Upper lobe of left lung (tissue), 6 donors: ENCODE results near the gene MZT2A. TPM values are rescaled to one million over a fixed set of nuclear protein-coding genes. Genes with fewer than 3 reads are reported as not detected.
"Not testable (repeated sequence)": the region's sequence is repeated elsewhere in the genome, so short reads cannot be mapped to it uniquely, and the experiment has no call there.

Experiments
- ATAC-seq, 2 donors: fragments of 200-7000 bp; cut with Tn5 transposase; one replicate each; pipeline ENCODE4 v1.9.1; 2022; ENCODE audit warnings: mild to moderate bottlenecking in 2 of 2, moderate library complexity in 2 of 2; ENCODE audit not compliant: low FRiP score in 2 of 2
- DNase-seq, 2 donors: peaks; one replicate each; pipeline ENCODE4 v3.0.0-alpha.2; 2019 to 2020
- H3K27ac ChIP-seq, 4 donors: fragments of 200-600 bp; sonication (generic); one replicate each; pipeline ENCODE4 v1.5.1; 2016 to 2019
- H3K27me3 ChIP-seq, 4 donors: fragments of 200-600 bp; sonication (generic); one replicate each; pipeline ENCODE4 v1.5.1; 2017 to 2019
- H3K36me3 ChIP-seq, 4 donors: fragments of 200-600 bp; sonication (generic); one replicate each; pipeline ENCODE4 v1.5.1; 2016 to 2019
- H3K4me1 ChIP-seq, 4 donors: fragments of 200-600 bp; sonication (generic); one replicate each; pipeline ENCODE4 v1.5.1; 2018 to 2019
- H3K4me3 ChIP-seq, 4 donors: fragments of 200-600 bp; sonication (generic); one replicate each; pipeline ENCODE4 v1.5.1; 2017 to 2019; ENCODE audit warnings: mild to moderate bottlenecking in 2 of 4, moderate library complexity in 1 of 4
- H3K9me3 ChIP-seq, 4 donors: fragments of 200-600 bp; sonication (generic); one replicate each; pipeline ENCODE4 v1.5.1; 2018 to 2019
- EP300 ChIP-seq, 4 donors: sonication (generic); formaldehyde crosslinking; IDR thresholded peaks; one replicate each; pipeline ENCODE4 v1.5.1; 2017; ENCODE audit warnings: antibody characterized with exemption in 4 of 4, control low read depth in 2 of 4
- POLR2A ChIP-seq, 4 donors: fragments of 450-650 bp; IDR thresholded peaks; one replicate each; pipeline ENCODE4 v1.5.1; 2016 to 2017; ENCODE audit warnings: antibody characterized with exemption in 4 of 4, mild to moderate bottlenecking in 2 of 4
- POLR2AphosphoS5 ChIP-seq, 2 donors: sonication (generic); formaldehyde crosslinking; IDR thresholded peaks; one replicate each; pipeline ENCODE4 v1.5.1; 2017; ENCODE audit warnings: antibody characterized with exemption in 2 of 2
- whole genome bisulfite sequencing, 2 donors: methylation state at CpG; one replicate each; pipeline ENCODE4 v1.1.5; 2017 to 2018; 5-methylcytosine and 5-hydroxymethylcytosine counted together
- total RNA-seq, 6 donors: library from RNA; depleted of rRNA in 4 of 6; stranded (reverse); fragments of >200 nt in 4 of 6; gene quantifications; one replicate each; pipeline versions ENCODE4 v1.1.0 to v1.2.1, GENCODE V29; 2016 to 2021
- TF ChIP-seq, protein P1 (sequence below), 6 experiments: fragments of 450-650 bp in 4 of 6; fragments of 200-600 bp in 2 of 6; sonication (generic) in 2 of 6; IDR thresholded peaks; one replicate each; pipeline ENCODE4 v1.5.1; 2016 to 2019; ENCODE audit warnings: antibody characterized with exemption in 6 of 6
- donor health status: DM: no; HTN: no; CAD: no; lungs with moderate emphysema.
- donor health status: DM: no; HTN: yes; CAD: no; lungs with severe emphysema.

MZT2A gene
- total RNA-seq, 6 donors from 2014 or later = 15.7 to 66.9 (median 47.4) TPM

DNA sequence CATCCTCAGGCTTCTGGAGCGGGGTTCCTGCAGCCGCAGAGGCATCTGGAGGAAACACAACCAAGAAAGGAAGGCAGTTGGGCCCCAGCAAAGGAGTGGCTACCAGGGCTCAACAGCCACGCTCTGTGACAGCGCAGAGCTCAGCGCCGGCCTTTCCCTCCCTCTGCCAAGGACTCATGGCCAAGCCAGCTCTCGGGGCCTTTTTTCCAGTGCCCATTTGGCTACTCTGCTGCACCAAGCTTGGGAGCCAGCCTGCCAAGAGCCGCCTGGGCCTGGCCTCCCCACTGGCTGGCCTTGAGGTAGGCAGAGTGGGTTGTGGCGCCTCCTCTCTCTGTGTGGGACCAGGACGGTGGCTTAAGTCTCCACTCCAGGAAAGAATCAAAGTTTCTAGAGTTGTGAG lies 28.3 kb upstream of the MZT2A start:
- 96 to 100% methylated on average over 4 to 10 of the region's 10 CpGs for WGBS, 2 donors
- no peaks in the 10 kb centered on the region for H3K27me3 ChIP-seq
- peak in 1 of 2 donors; percentile 68 for DNase-seq
- no peaks in the 10 kb centered on the region for H3K4me1 ChIP-seq
- ATAC-seq = no peak
- TF ChIP-seq POLR2A (IDR thresholded peaks at IDR 0.05) = no peak
- no peak for TF ChIP-seq POLR2AphosphoS5 (IDR thresholded peaks at IDR 0.05)
- TF ChIP-seq EP300 (IDR thresholded peaks at IDR 0.05) = no peak
- TF ChIP-seq, protein P1, sequence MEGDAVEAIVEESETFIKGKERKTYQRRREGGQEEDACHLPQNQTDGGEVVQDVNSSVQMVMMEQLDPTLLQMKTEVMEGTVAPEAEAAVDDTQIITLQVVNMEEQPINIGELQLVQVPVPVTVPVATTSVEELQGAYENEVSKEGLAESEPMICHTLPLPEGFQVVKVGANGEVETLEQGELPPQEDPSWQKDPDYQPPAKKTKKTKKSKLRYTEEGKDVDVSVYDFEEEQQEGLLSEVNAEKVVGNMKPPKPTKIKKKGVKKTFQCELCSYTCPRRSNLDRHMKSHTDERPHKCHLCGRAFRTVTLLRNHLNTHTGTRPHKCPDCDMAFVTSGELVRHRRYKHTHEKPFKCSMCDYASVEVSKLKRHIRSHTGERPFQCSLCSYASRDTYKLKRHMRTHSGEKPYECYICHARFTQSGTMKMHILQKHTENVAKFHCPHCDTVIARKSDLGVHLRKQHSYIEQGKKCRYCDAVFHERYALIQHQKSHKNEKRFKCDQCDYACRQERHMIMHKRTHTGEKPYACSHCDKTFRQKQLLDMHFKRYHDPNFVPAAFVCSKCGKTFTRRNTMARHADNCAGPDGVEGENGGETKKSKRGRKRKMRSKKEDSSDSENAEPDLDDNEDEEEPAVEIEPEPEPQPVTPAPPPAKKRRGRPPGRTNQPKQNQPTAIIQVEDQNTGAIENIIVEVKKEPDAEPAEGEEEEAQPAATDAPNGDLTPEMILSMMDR (IDR thresholded peaks at IDR 0.05) = no peak
- H3K4me3 ChIP-seq = no peak overlapping the region
- H3K27ac ChIP-seq = no peak overlapping the region
- H3K9me3 ChIP-seq = no peaks in the 10 kb centered on the region
- peaks cover 0 to 45% (median 27%) of the 10 kb centered on the region in 4 donors for H3K36me3 ChIP-seq

DNA sequence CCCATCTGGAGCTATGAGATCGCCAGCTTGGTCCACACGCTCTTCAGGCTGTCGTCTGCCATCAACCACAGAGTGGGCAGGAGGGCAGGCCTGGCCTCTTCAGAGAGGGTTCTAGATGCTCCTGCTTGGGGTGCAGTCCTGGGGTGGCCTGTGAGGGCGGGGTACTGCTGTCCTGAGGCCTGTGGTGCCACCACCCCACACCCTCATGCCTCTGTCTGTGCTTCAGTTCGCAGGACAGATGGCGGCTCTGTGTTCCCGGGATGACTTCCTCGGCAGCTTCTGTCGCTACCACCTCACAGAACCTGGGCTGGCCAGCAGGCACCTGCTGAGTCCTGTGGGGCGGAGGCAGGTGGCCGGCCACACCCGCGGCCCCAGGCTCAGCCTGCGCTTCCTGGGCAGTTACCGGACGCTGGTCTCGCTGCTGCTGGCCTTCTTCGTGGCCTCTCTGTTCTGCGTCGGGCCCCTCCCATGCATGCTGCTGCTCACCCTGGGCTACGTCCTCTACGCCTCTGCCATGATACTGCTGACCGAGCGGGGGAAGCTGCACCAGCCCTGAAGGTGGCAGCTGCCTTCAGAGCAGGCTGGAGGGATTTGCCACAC lies 27.8 kb upstream of the MZT2A start:
- not testable (repeated sequence) for H3K27me3 ChIP-seq, H3K9me3 ChIP-seq, H3K27ac ChIP-seq, ATAC-seq, H3K4me3 ChIP-seq, H3K4me1 ChIP-seq
- peak in 1 of 2 donors; percentile 52 for DNase-seq
- H3K36me3 ChIP-seq = peaks cover 0 to 45% (median 27%) of the 10 kb centered on the region in 4 donors
- WGBS, 2 donors = 89 to 97% methylated on average over 13 to 18 of the region's 24 CpGs

DNA sequence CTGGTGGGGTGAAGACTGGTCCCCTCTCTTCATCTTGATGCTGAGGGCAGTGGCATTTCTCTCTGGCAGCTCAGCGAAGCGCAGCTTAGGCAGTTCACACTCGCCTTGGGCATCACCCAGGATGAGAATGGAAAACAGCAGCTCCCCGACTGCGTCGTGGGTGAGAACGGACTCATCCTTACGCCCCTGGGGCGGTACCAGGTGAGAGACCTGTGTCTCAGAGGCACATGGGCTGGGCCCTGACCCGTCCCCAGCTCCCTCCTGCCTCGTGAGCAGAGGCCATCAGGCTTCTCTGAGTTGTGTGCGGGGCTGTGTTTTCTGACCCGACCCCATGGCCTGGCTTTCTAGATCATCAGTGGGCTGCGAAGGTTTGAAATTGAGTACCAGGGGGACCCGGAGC lies 27.3 kb upstream of the MZT2A start:
- DNase-seq (peak in 1 of 2 donors; percentile 45), ATAC-seq (no peak)
- Histone ChIP-seq H3K9me3 (no peaks in the 10 kb centered on the region), H3K36me3 (peaks cover 0 to 45% (median 27%) of the 10 kb centered on the region in 4 donors), H3K27me3 (no peaks in the 10 kb centered on the region), H3K27ac (no peak overlapping the region), H3K4me1 (no peaks in the 10 kb centered on the region), H3K4me3 (no peak overlapping the region)
- 96 to 100% methylated on average over 7 to 15 of the region's 15 CpGs for WGBS, 2 donors
- TF ChIP-seq, protein P1 (IDR thresholded peaks at IDR 0.05) = no peak
- TF ChIP-seq EP300 (IDR thresholded peaks at IDR 0.05) (no peak), POLR2A (IDR thresholded peaks at IDR 0.05) (no peak), POLR2AphosphoS5 (IDR thresholded peaks at IDR 0.05) (no peak)

DNA sequence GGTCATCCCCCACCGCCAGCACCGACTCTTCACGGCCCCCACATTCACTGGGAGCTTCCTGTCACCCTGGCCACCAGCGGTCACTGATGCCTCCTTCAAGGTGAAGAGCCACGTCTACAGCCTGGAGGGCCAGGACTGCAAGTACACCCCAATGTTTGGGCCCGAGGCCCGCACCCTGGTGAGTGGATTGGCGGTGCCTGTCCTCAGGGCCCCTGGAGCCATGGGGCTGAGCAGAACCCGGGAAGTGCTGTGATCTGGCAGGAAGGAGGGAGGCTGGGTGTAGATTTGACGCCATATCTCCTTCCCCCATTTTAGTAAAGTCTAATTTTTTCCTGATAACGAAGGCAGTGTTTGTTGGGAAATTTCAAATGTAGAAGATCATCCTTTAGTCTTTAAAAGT lies 26.3 kb upstream of the MZT2A start:
- not testable (repeated sequence) for H3K4me1 ChIP-seq, H3K4me3 ChIP-seq, ATAC-seq, H3K27ac ChIP-seq, H3K27me3 ChIP-seq, H3K9me3 ChIP-seq
- DNase-seq = peak in 1 of 2 donors; percentile 41
- 90 to 95% methylated on average over 6 to 9 of the region's 11 CpGs for WGBS, 2 donors
- H3K36me3 ChIP-seq = peaks cover 0 to 54% (median 35%) of the 10 kb centered on the region in 4 donors

DNA sequence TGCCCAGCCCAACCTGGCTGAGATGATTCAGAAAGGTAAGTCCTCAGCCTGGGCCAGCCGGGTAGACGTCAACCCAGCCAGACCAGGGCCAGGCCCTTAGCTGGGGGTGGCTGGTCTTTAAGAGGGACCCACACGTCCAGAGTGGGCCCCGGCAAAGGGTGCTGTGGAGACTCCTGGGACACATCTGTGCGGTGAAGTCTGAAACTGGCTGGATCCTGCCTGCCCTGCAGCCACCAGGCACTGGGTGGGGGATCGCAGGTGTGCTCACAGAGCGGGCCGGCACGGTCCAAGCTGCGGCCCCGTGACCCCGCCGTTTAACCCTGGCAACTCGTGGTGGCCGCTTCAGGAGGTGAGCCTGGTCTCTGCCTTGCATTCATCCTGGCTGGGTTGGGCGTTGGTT lies 25.7 kb upstream of the MZT2A start:
- not testable (repeated sequence) for H3K9me3 ChIP-seq, H3K27ac ChIP-seq, H3K4me3 ChIP-seq, H3K4me1 ChIP-seq, H3K27me3 ChIP-seq, ATAC-seq
- DNase-seq = peak in 1 of 2 donors; percentile 58
- WGBS, 2 donors = 90% methylated on average over 11 of the region's 16 CpGs; no CpG with 5 or more reads in 1 of the 2 donors
- peaks cover 0 to 60% (median 37%) of the 10 kb centered on the region in 4 donors for H3K36me3 ChIP-seq

DNA sequence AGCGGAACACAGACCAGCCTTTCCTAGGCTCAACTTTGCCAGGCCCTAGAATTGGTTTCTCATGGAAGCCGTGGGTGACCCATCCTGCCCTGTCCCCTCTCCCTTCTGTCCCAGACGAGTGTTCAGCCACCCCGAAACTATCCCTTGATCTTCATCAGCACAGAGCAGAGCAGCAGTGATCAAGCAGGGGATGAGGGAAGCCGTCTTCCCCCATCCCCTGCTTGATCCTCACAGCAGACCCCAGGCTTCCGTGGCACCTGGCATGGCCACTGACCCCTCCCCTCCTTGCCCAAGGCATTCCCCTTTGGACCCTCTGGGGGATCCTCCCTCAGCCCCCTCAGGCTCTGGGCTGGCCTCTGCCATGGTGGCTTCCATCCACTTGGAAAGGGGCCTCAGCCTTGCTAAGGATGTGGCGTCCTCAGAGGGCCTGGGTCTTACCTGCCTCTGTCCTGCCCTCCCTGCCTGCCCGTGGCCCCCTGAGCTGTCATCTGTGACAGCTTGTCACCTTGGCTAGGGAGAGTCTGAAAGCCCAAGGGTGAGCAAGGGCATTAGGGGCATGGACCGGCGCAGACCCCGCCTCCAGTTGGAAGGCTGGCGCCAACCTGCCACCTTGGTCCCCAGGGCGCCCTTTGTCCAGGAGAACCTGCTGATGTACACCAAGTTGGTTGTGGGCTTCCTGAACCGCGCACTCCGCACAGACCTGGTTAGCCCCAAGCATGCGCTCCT lies 25.1 kb upstream of the MZT2A start:
- H3K9me3 ChIP-seq = no peaks in the 10 kb centered on the region
- WGBS, 2 donors = 89 to 97% methylated on average over 6 to 17 of the region's 17 CpGs
- no peak for TF ChIP-seq POLR2AphosphoS5 (IDR thresholded peaks at IDR 0.05)
- TF ChIP-seq POLR2A (IDR thresholded peaks at IDR 0.05) = no peak
- TF ChIP-seq EP300 (IDR thresholded peaks at IDR 0.05) = no peak
- TF ChIP-seq, protein P1 (IDR thresholded peaks at IDR 0.05) = no peak
- no peaks in the 10 kb centered on the region for H3K27me3 ChIP-seq
- H3K36me3 ChIP-seq = peaks cover 0 to 65% (median 40%) of the 10 kb centered on the region in 4 donors
- no peak overlapping the region for H3K27ac ChIP-seq
- DNase-seq (peak in 1 of 2 donors; percentile 61), ATAC-seq (no peak)
- no peak overlapping the region for H3K4me3 ChIP-seq
- no peaks in the 10 kb centered on the region for H3K4me1 ChIP-seq

DNA sequence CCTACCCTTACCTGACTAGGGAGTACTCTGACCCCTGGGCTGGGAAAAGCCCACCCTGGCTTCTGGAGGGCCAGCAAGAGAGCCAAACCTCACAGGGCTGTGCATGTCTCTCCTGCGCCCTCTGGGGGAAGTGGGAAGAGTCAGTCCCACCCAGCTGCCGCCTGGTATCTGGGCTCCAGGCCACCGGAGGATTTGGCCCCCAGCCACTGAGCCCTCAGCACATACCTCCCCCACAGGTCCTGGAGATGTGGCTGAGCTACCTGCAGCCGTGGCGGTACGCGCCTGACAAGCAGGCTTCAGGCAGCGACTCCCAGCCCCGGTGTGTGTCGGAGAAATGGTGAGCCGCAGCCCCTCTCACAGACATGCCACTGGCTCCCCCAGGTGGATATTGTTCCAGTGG lies 24.4 kb upstream of the MZT2A start:
- peaks cover 0 to 71% (median 43%) of the 10 kb centered on the region in 4 donors for H3K36me3 ChIP-seq
- not testable (repeated sequence) for H3K27me3 ChIP-seq, ATAC-seq, H3K4me3 ChIP-seq, H3K9me3 ChIP-seq, H3K4me1 ChIP-seq, H3K27ac ChIP-seq
- 76% methylated on average over 11 of the region's 11 CpGs; no CpG with 5 or more reads in 1 of the 2 donors for WGBS, 2 donors
- peak in 1 of 2 donors; percentile 60 for DNase-seq
